ENCODE results near the gene PLCG2.
"Not testable (repeated sequence)": the region's sequence is repeated elsewhere in the genome, so short reads cannot be mapped to it uniquely, and the experiment has no call there.

The PLCG2 gene

GRCh38 chr16:81850197-81850944, 71.3 kb downstream of the PLCG2 start:
- no peak for DNase-seq

GRCh38 chr16:81852347-81852746, 73.3 kb downstream of the PLCG2 start:
- no peak for DNase-seq

GRCh38 chr16:81855552-81856153, 76.6 kb downstream of the PLCG2 start:
- no peak for DNase-seq

- DNase-seq = no peak
Measured at GRCh38 chr16:81860287-81861266, 81.5 kb downstream of the PLCG2 start.

- DNase-seq = no peak
Measured at GRCh38 chr16:81861503-81861902, 82.4 kb downstream of the PLCG2 start.

- DNase-seq = no peak
Measured at GRCh38 chr16:81861915-81862314, 82.8 kb downstream of the PLCG2 start.

- DNase-seq = no peak
Measured at GRCh38 chr16:81863630-81864352, 84.7 kb downstream of the PLCG2 start.

- no peak for DNase-seq
Measured at GRCh38 chr16:81864646-81865382, 85.7 kb downstream of the PLCG2 start.

- DNase-seq = no peak
Measured at GRCh38 chr16:81866820-81867440, 87.8 kb downstream of the PLCG2 start.

- DNase-seq = no peak
Measured at GRCh38 chr16:81868057-81868748, 89.1 kb downstream of the PLCG2 start.

GRCh38 chr16:81869326-81869725, 90.2 kb downstream of the PLCG2 start:
- DNase-seq = no peak

GRCh38 chr16:81873206-81873605, 94.1 kb downstream of the PLCG2 start:
- no peak for DNase-seq

- DNase-seq = no peak
Measured at GRCh38 chr16:81873843-81874752, 95.0 kb downstream of the PLCG2 start.

GRCh38 chr16:81875461-81875860, 96.4 kb downstream of the PLCG2 start:
- DNase-seq = no peak

GRCh38 chr16:81876273-81876900, 97.3 kb downstream of the PLCG2 start:
- no peak for DNase-seq

- DNase-seq = not testable (repeated sequence)
Measured at GRCh38 chr16:81877490-81877889, 98.4 kb downstream of the PLCG2 start.

- DNase-seq = no peak
Measured at GRCh38 chr16:81878529-81878928, 99.4 kb downstream of the PLCG2 start.

- no peak for DNase-seq
Measured at GRCh38 chr16:81879625-81880024, 100.5 kb downstream of the PLCG2 start.

- DNase-seq = no peak
Measured at GRCh38 chr16:81880816-81881215, 101.7 kb downstream of the PLCG2 start.

Data from NCI-H1417 treated with DMSO at 0.1 percent for 48 hours (cell line).